ENCODE data around the gene EIF2S3B.
A peak's percentile ranks its signal among the peaks of the same experiment; 100 is the strongest.

The EIF2S3B gene

DNA sequence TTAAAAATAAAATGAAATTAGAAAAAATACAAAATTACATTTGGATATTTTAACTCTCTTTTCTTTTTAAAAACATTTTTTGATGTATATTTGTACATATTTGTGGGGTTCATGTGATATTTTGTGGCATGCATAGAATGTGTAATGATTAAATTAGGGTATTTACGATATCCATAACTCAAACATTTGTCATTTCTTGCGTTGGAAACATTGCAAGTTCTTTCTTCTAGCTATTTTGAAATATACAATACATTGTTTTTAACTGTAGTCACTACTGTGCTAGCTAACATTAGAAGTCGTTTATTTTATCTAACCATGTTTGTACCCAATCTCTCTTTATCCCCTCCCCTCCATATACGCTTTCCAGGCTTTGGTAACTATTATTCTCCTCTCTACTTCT is 13.9 kb upstream of the EIF2S3B start:
- H3K36me3 ChIP-seq (ENCODE audit: control insufficient read depth in 1 of 2, insufficient read depth in 2 of 2, low read length in 2 of 2) = no peaks in the 10 kb centered on the region
- H3K4me3 ChIP-seq (ENCODE audit: low read depth, low read length) = no peak overlapping the region
- H3K27me3 ChIP-seq (ENCODE audit: insufficient read depth, low read length) = no peaks in the 10 kb centered on the region
- DNase-seq = no peak
- H3K9ac ChIP-seq (ENCODE audit: low read length) = no peak overlapping the region
- H4K12ac ChIP-seq (ENCODE audit: low read depth, low read length) = no peak overlapping the region
- no peak overlapping the region for H2BK12ac ChIP-seq (ENCODE audit: low read length)
- no peak overlapping the region for H4K91ac ChIP-seq (ENCODE audit: low read depth, low read length)
- no peak overlapping the region for H2BK5ac ChIP-seq (ENCODE audit: low read depth, low read length, poor library complexity)
- WGBS (ENCODE audit: extremely low coverage, insufficient coverage, insufficient read length) = no CpG with 5 or more reads among the region's 4 CpGs
- no peak overlapping the region for H2AFZ ChIP-seq (ENCODE audit: insufficient read depth, low read length, poor library complexity)
- no peak overlapping the region for H2AK5ac ChIP-seq (ENCODE audit: low read length)
- no peaks in the 10 kb centered on the region for H3K79me2 ChIP-seq (ENCODE audit: control insufficient read depth, insufficient read depth, low read length, poor library complexity)
- H3K14ac ChIP-seq (ENCODE audit: low read length) = no peak overlapping the region
- no peaks in the 10 kb centered on the region for H3K9me3 ChIP-seq (ENCODE audit: insufficient read depth, low read depth, low read length)
- H3K23ac ChIP-seq (ENCODE audit: low read length) = no peak overlapping the region
- no peak overlapping the region for H3K4me2 ChIP-seq (ENCODE audit: low read length)
- no peak overlapping the region for H2BK120ac ChIP-seq (ENCODE audit: insufficient read depth, low read length, poor library complexity)
- peaks cover 0 to 2% of the 10 kb centered on the region in 2 experiments for H3K4me1 ChIP-seq (ENCODE audit: control insufficient read depth in 1 of 2, insufficient read depth in 2 of 2, low read length in 2 of 2)
- no peak overlapping the region for H4K8ac ChIP-seq (ENCODE audit: low read depth, low read length)
- H3K18ac ChIP-seq (ENCODE audit: low read length) = no peak overlapping the region
- H3K79me1 ChIP-seq (ENCODE audit: low read length) = no peaks in the 10 kb centered on the region
- H3K4ac ChIP-seq (ENCODE audit: low read depth, low read length) = no peak overlapping the region
- H3K27ac ChIP-seq (ENCODE audit: low read depth, low read length) = no peak overlapping the region

DNA sequence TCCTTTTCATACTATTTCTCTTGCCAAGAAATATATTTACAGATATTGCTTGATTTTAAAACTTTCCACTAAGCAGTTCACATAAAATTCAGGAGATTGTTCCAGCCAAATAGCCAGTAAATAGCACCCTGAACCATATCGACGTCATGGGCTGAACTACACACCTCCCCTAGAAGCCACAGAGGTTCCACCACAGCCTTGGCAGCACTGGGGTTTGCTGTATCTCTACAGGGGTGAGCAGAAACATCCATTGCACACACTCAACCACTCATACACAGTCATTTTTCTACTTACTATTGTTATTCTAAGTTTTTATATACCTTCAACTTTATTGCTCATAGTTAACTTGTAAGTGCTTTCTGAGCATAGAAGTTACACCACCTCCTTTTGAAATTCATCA is 8.1 kb upstream of the EIF2S3B start:
- no peaks in the 10 kb centered on the region for H3K79me1 ChIP-seq (ENCODE audit: low read length)
- no peak overlapping the region for H4K12ac ChIP-seq (ENCODE audit: low read depth, low read length)
- no peak overlapping the region for H3K23ac ChIP-seq (ENCODE audit: low read length)
- H3K4ac ChIP-seq (ENCODE audit: low read depth, low read length) = no peak overlapping the region
- H3K36me3 ChIP-seq (ENCODE audit: control insufficient read depth in 1 of 2, insufficient read depth in 2 of 2, low read length in 2 of 2) = no peaks in the 10 kb centered on the region
- H4K91ac ChIP-seq (ENCODE audit: low read depth, low read length) = no peak overlapping the region
- no peak overlapping the region for H2AFZ ChIP-seq (ENCODE audit: insufficient read depth, low read length, poor library complexity)
- H3K14ac ChIP-seq (ENCODE audit: low read length) = no peak overlapping the region
- no peaks in the 10 kb centered on the region for H3K79me2 ChIP-seq (ENCODE audit: control insufficient read depth, insufficient read depth, low read length, poor library complexity)
- WGBS (ENCODE audit: extremely low coverage, insufficient coverage, insufficient read length) = no CpG with 5 or more reads among the region's 2 CpGs
- no peak overlapping the region for H2BK5ac ChIP-seq (ENCODE audit: low read depth, low read length, poor library complexity)
- no peak overlapping the region for H3K9ac ChIP-seq (ENCODE audit: low read length)
- DNase-seq = no peak
- no peaks in the 10 kb centered on the region for H3K9me3 ChIP-seq (ENCODE audit: insufficient read depth, low read depth, low read length)
- no peak overlapping the region for H4K8ac ChIP-seq (ENCODE audit: low read depth, low read length)
- H3K4me1 ChIP-seq (ENCODE audit: control insufficient read depth in 1 of 2, insufficient read depth in 2 of 2, low read length in 2 of 2) = peaks cover 0 to 2% of the 10 kb centered on the region in 2 experiments
- H3K18ac ChIP-seq (ENCODE audit: low read length) = no peak overlapping the region
- no peak overlapping the region for H2BK12ac ChIP-seq (ENCODE audit: low read length)
- no peak overlapping the region for H3K4me2 ChIP-seq (ENCODE audit: low read length)
- H2BK120ac ChIP-seq (ENCODE audit: insufficient read depth, low read length, poor library complexity) = no peak overlapping the region
- no peak overlapping the region for H2AK5ac ChIP-seq (ENCODE audit: low read length)
- H3K27ac ChIP-seq (ENCODE audit: low read depth, low read length) = no peak overlapping the region
- no peaks in the 10 kb centered on the region for H3K27me3 ChIP-seq (ENCODE audit: insufficient read depth, low read length)
- H3K4me3 ChIP-seq (ENCODE audit: low read depth, low read length) = no peak overlapping the region

DNA sequence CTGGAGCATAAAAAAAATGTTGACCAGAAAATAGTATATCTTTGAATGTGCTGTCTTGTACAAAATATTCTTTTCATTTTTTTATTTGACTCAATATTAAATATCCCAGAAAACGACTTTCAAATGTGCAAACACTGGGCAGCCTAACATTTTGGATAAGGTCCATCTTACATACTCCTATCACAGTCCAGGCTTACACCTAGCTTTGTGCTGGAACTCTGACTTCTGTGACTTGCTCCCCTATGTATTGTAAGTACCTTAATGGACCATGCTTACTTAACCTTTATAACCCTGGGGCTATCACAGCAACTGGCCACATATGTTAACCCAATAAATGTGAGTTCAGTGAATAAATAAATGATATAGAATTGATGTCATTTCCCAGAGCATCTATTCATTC is 7.6 kb upstream of the EIF2S3B start:
- no peak overlapping the region for H2AK5ac ChIP-seq (ENCODE audit: low read length)
- no peak overlapping the region for H3K14ac ChIP-seq (ENCODE audit: low read length)
- no peak overlapping the region for H4K12ac ChIP-seq (ENCODE audit: low read depth, low read length)
- H2AFZ ChIP-seq (ENCODE audit: insufficient read depth, low read length, poor library complexity) = no peak overlapping the region
- H3K9me3 ChIP-seq (ENCODE audit: insufficient read depth, low read depth, low read length) = no peaks in the 10 kb centered on the region
- H3K79me1 ChIP-seq (ENCODE audit: low read length) = no peaks in the 10 kb centered on the region
- H2BK120ac ChIP-seq (ENCODE audit: insufficient read depth, low read length, poor library complexity) = no peak overlapping the region
- no peak overlapping the region for H3K18ac ChIP-seq (ENCODE audit: low read length)
- H3K9ac ChIP-seq (ENCODE audit: low read length) = no peak overlapping the region
- H3K27ac ChIP-seq (ENCODE audit: low read depth, low read length) = no peak overlapping the region
- peaks cover 0 to 2% of the 10 kb centered on the region in 2 experiments for H3K4me1 ChIP-seq (ENCODE audit: control insufficient read depth in 1 of 2, insufficient read depth in 2 of 2, low read length in 2 of 2)
- H3K79me2 ChIP-seq (ENCODE audit: control insufficient read depth, insufficient read depth, low read length, poor library complexity) = no peaks in the 10 kb centered on the region
- H3K4ac ChIP-seq (ENCODE audit: low read depth, low read length) = no peak overlapping the region
- no peak overlapping the region for H3K4me3 ChIP-seq (ENCODE audit: low read depth, low read length)
- H3K4me2 ChIP-seq (ENCODE audit: low read length) = no peak overlapping the region
- no peaks in the 10 kb centered on the region for H3K36me3 ChIP-seq (ENCODE audit: control insufficient read depth in 1 of 2, insufficient read depth in 2 of 2, low read length in 2 of 2)
- no peak overlapping the region for H2BK12ac ChIP-seq (ENCODE audit: low read length)
- no peak overlapping the region for H4K91ac ChIP-seq (ENCODE audit: low read depth, low read length)
- DNase-seq = no peak
- no peak overlapping the region for H2BK5ac ChIP-seq (ENCODE audit: low read depth, low read length, poor library complexity)
- H3K23ac ChIP-seq (ENCODE audit: low read length) = no peak overlapping the region
- H3K27me3 ChIP-seq (ENCODE audit: insufficient read depth, low read length) = no peaks in the 10 kb centered on the region
- H4K8ac ChIP-seq (ENCODE audit: low read depth, low read length) = no peak overlapping the region
- no CpG with 5 or more reads among the region's 1 CpG for WGBS (ENCODE audit: extremely low coverage, insufficient coverage, insufficient read length)

DNA sequence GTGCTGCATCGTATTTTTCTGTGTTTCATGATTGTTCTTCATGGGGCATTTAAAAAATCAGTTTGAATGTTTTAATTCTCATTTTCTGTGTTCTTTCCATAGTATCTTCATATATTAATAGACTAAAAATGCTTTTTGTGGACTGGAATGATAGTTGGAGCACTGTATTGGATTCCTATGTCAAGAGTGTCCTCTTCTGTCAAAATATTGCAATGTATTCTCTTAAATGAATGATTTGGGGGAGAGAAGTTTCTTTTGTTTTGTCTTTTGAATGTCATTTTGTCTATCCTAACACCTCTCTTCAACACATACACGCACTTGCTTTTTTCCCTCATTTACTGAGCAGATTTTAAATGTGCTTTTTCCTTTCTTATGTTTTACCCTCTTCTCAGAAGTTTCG is 4.7 kb upstream of the EIF2S3B start:
- WGBS (ENCODE audit: extremely low coverage, insufficient coverage, insufficient read length) = no CpG with 5 or more reads among the region's 3 CpGs
- Histone ChIP-seq H3K14ac (ENCODE audit: low read length) (no peak overlapping the region), H2AK5ac (ENCODE audit: low read length) (no peak overlapping the region), H3K23ac (ENCODE audit: low read length) (no peak overlapping the region), H3K4me3 (ENCODE audit: low read depth, low read length) (no peak overlapping the region), H2BK5ac (ENCODE audit: low read depth, low read length, poor library complexity) (no peak overlapping the region), H3K27me3 (ENCODE audit: insufficient read depth, low read length) (no peaks in the 10 kb centered on the region), H3K4me1 (ENCODE audit: control insufficient read depth in 1 of 2, insufficient read depth in 2 of 2, low read length in 2 of 2) (no peaks in the 10 kb centered on the region), H4K91ac (ENCODE audit: low read depth, low read length) (no peak overlapping the region), H4K8ac (ENCODE audit: low read depth, low read length) (no peak overlapping the region), H3K18ac (ENCODE audit: low read length) (no peak overlapping the region), H2AFZ (ENCODE audit: insufficient read depth, low read length, poor library complexity) (no peak overlapping the region), H3K27ac (ENCODE audit: low read depth, low read length) (no peak overlapping the region), H3K36me3 (ENCODE audit: control insufficient read depth in 1 of 2, insufficient read depth in 2 of 2, low read length in 2 of 2) (no peaks in the 10 kb centered on the region), H2BK12ac (ENCODE audit: low read length) (no peak overlapping the region), H2BK120ac (ENCODE audit: insufficient read depth, low read length, poor library complexity) (no peak overlapping the region), H4K12ac (ENCODE audit: low read depth, low read length) (no peak overlapping the region), H3K79me2 (ENCODE audit: control insufficient read depth, insufficient read depth, low read length, poor library complexity) (no peaks in the 10 kb centered on the region), H3K9me3 (ENCODE audit: insufficient read depth, low read depth, low read length) (no peaks in the 10 kb centered on the region), H3K79me1 (ENCODE audit: low read length) (no peaks in the 10 kb centered on the region), H3K9ac (ENCODE audit: low read length) (no peak overlapping the region), H3K4me2 (ENCODE audit: low read length) (no peak overlapping the region), H3K4ac (ENCODE audit: low read depth, low read length) (no peak overlapping the region)
- peak in 1 of 2 donors; percentile 2 for DNase-seq
